HG02623 (cell line): ENCODE data around the gene SLC25A46.
"Not testable (repeated sequence)": the region's sequence is repeated elsewhere in the genome, so short reads cannot be mapped to it uniquely, and the experiment has no call there.

Experiments
- ATAC-seq: cut with Tn5 transposase; IDR thresholded peaks from one replicate; pipeline ENCODE4 v1.9.1; 2021; ENCODE audit warnings: moderate library complexity; ENCODE audit not compliant: unreplicated experiment

The SLC25A46 gene

DNA sequence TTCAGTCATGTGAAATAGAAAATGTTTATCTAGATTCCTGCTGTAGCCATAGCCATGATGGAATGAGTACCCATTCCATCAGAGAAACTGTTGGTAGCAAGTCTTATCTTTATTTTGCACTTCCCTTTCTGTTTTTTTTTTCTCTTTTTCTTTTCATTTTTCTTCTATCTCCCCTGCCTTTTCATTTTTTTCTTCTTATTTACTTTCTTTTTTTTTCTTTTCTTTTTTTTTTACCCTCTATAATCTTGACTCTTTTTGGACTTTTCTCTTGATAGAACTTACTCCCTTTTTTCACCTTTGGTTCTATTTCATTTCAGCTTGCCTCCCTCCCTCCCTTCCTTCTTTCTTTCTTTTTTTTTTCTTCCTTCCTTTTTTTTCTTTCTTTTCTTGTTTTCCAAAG, 15.4 kb downstream of the SLC25A46 start:
- no peak for ATAC-seq

DNA sequence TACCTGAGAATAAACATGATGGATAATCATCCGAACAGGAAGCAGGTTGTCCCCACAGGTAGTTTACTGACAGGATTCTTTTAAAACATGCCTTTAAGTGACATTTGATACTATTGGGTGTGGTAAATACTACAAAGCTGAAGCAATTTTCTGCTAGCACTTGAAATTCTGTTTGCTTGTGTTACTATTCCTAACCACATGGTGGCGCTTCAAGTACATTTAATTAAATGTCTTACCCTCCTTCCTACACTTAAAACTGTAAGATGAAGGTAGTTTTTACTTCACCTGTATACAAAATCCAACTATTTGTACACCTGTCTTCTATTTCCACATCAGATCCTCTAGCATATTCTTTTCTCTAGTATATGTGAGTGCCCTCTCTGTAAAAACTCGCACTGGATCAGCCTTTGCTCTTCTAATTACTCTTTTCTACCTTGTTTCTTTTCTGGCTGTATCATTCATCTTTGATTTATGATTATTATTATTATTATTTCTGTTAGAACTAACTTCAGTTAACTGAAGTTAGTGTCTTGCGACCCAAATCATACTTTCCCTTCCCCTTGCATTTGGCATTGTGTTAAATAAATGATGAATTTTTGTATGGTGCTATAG, 18.4 kb downstream of the SLC25A46 start:
- no peak for ATAC-seq

DNA sequence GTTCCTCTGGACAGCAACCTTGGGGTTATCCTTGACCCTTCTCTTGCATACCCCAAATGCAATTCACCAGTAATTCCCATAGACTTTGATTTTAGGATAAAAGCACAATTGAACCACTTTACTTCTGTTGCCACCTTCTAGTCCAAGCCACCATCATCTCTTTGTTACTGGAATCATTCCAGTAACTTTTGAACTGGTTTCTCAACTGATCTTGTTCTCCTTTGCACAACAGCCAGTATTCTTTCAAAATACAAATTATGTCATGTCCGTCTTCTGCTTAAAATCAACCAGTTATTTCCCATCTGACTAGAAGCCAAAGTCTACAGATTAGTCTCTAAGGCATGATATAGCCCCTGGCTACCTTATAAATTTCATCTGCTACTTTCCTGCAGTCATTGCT, 21.4 kb downstream of the SLC25A46 start:
- no peak for ATAC-seq

DNA sequence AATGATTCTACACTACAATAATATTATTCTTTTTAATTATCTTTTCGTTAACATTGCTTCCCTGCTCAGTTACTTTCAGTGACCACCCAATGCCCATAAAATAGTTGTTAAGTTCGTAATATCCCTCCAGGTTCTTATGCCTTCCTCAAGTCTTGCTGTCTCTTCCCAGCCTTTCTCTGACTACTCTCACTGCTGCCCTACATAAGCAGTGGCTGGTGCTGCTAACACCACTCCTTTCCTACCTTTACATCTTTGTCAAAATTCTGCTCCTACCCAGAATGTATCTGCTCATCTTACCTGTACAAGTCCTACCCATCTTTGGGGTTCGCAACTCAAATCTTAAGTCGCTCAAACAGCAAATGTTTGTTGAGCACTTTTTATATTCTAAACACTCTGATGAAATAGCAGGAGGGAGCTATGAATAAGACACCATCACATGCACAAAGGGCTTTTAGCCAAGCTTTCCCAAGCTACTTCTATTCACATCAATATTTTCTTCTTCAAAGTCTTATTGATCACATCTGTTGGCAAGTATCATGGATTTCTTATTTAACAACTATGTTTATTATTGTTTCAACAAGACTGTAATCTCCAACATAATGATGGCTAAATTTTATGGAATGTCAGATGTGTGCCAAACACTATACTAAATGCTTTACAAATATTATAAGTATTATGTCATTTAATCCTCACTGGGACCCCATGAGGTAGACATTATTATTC, 29.5 kb downstream of the SLC25A46 start:
- no peak for ATAC-seq

DNA sequence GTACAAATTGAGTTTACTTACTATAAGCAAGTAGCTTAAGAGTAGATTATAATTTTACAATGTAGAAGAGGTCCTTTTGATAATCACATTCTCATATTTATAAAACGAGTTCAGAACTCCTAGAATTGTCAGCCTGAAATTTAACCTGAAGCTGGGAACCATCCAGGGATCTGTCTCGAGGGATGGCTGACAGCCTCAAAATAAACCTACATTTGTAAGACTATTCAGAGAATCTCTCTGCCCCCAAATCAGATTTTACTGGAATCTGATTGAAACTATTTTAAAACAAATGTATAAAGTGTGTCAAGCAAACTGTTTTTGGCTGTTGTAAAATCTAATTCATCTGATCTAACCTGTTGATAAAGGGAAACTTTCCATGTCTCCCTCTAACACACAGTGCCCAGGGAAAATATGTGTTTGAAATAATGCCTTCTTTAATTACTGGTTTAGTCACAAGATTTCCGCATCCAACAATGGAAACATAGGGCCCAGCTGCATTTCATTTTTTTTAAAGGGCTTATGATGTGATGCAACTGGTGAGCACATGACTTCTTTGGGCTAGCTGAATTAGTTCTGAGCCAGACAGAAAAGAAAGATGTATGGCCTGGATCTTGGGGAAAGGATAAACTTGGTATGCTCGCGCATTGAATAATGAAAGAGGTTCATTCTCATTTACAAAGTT, 30.3 kb downstream of the SLC25A46 start:
- ATAC-seq = no peak

DNA sequence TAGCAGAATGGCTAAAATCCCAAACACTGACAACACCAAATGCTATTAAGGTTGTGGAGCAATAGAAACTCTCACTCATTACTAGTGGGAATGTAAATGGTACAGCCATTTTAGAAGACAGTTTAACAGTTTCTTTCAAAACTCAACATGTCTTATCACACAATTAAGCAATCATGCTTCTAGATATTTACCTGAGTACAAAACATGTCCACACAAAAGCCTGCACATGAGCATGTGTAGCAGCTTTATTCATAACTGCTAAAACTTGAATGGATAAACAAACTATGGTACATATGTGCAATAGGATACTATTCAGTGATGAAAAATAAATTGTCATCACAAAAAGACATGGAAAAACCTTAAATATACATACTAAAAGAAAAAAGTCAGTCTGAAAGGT, 31.5 kb downstream of the SLC25A46 start:
- ATAC-seq = no peak

DNA sequence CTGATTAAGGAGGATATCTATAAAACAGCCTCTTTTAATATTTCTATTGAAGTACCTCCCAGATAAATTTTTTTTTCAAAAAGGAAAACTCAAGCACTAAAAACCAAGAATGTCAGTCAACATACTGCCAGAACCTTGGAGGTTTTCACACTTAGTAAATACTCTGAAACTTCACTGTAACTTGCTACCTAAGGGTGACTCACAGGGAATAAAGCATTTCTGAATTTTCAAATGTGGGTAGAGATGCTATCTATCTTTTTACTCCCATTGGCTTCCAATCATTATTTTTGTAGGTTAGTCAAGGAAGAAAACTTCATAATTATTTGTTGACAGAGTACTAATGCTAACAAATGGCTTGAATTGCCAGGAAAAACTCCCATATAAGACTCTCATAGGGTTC, 46.1 kb downstream of the SLC25A46 start:
- ATAC-seq = no peak

DNA sequence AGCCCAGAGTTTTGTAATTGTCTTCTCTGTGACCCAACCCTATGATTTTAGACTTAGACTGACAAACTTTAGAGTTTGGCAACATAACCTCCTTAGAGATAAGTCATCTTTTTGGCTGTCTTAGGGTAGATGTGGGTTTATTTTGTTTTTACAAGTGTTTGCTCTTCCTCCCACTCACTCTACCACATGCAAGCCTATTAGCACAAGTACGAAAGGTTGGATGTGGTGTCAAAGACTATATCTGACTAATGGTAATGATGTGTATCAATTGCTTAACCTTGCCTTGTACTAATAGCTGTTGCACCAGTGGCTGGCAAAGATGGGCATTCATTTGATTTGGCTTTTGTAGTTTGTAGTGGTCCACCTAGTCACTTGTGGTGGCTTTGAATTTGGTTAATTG, 46.5 kb downstream of the SLC25A46 start:
- no peak for ATAC-seq

DNA sequence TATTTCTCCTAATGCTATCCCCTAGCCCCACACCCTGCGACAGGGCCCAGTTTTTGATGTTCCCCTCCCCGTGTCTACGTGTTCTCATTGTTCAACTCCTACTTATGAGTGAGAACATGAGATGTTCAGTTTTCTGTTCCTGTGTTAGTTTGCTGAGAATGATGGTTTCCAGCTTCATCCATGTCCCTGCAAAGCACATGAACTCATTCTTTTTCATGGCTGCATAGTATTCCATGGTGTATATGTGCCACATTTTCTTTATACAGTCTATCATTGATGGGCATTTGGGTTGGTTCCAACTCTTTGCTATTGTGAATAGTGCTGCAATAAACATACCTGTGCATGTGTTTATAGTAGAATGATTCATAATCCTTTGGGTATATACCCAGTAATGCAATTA, 49.2 kb downstream of the SLC25A46 start:
- not testable (repeated sequence) for ATAC-seq

DNA sequence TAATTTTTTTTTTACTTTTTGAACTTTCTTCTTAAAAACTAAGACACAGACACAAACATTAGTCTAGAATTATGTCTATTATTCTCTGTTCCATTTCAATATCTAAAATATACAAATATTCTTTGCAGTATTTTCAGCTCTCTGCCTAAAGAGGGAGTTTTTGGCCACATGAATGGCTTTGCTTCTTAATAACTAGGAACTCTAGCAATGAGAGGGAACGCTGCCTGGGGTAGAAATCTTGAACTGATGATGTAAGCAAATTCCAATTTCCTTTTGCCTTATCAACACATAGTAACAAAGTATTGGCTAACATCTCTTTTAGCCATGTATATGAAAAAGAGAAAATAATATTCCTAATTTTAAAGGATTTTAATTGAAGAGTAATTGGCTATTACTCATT, 51.9 kb downstream of the SLC25A46 start:
- no peak for ATAC-seq

DNA sequence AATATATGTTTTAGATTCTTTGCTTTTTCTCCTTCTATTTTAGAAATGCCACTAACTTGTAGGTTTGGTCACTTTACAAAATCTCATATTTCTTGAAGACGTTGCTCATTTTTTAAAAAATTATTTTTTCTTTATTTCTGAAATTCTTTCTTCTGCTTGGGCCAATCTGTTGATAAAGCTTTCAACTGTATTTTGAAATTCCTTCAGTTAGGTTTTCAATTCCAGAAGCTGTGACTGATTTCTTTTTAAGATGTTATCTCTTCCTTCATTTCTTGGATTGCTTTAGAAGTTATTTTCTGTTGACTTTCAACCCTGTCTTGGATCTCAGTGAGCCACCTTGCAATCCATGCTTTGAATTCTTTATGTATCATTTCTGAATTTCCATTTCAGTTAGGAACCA, 64.2 kb downstream of the SLC25A46 start:
- ATAC-seq = no peak

DNA sequence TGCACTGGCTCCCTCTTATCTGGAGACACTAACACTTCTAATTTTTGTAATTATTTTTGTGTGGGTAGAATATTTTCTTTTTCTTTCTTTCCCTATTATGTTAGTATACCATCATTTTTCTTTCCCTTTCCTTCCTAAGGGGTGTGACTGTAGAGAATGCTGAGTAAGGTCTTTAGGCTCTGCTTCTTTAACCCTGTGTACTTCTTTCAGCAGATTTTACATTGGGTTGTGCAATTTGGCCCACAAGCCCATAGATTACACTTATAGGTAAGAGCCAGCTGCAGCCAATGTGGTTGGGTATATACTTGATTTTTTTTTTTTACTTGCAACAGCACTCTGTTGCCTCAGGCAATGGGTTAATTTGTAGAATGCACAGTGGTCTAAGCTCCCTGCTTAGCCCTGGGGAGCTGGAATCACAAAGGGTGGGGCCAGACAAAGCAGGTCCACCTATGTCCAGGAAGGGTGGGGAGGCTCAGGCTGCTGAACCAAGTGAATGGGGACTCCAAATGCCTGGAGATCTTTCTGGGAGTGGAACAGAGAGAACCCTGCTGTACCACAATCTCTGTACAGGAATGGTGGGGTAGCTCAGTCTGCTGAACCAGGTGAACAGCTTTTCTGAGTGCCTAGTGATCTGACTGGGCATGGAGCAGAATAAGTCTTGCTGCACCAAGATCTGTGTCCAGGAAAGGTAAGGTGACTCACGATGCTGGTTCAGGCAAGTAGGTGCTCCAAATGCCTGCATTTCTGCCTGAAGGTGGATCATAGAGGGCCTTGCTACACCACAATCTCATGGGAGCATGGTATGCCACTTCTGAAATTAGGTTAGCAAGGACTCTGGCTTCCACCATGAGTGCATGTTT, 64.9 kb downstream of the SLC25A46 start:
- ATAC-seq = no peak

DNA sequence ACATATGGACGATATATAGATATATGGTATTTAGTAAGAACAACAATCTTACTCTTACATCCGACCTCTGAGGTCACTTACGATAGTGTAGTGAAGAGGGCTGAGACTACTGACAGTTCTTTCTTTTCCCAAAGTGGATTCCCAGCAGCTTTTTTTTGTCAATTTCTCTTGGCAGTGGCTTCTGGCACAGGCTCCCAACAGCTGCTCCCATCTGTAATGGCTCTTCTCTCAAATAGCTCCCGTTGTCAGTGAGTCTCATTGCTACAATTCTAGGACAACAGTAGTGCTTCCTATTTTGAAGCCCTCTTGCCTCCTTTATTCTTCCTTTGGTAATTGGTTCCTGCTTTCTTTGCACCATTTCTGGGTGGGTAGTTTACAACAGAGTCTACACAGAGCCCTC, 68.4 kb downstream of the SLC25A46 start:
- ATAC-seq = no peak

DNA sequence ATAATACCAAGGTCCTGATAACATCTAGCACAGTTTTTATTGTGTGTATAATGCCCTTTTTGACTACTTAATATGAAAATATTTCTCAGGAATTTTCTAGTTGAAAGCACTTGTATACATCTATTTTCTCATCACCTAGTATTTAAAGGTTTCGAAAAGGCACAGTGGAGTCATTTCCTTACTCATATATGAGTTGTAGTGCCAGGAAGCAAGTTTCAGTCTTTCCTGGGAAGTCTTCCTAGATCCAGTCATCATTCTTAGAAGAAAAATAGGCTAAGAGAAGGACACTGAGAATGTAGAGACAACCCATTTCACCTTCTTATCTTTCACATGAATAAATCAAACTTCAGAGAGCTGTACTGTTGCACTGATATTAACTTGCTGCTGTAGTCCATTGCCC, 70.2 kb downstream of the SLC25A46 start:
- ATAC-seq = no peak
